IPS-11a (cell line): Measurements from ENCODE around the gene UBA7.
"Not testable (repeated sequence)": the region's sequence is repeated elsewhere in the genome, so short reads cannot be mapped to it uniquely, and the experiment has no call there.

ENCODE experiments used
- H3K4me3 ChIP-seq: one replicate; pipeline ENCODE4 v1.5.1; 2013; ENCODE audit warnings: low read depth, low read length, control low read depth

Gene UBA7

DNA sequence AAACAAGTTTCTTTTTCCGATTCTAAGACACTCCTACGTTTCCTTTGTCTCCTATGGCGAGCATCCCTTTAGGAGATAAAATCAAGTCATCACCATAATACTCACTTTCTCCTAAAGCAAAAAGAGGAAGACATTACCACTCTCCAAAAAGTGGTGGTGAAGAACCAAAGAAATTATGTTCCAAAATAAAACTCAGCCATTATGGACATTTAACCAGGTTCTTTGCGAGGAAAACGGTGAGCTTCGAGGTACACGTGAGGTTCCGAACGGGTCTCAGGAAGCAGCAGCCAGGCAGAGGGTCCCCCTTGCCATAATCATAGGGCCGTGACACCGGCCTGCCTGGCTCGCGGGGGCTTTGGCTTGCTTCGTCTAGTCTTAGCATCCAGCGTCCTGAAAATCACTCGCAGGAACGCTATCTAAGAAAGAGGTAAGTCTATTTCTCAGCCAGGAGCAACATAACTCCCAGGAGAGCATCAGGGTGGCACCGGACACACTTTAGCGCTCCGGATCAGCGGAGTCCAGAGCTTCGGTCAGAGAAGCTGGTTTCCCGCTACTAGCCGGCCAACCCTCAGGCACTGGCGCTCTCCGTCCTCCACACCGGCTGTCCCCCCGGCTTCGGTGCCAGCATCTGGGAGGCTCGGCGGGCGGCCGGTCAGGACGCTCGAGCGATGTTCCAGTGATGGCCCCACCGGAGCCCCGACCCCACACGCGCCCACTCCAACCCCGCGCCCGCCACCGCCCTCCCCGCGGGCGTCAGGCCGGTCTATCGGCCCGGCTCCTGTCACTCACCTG, 28.0 kb downstream of the UBA7 start:
- peak overlapping the region; percentile 82 for H3K4me3 ChIP-seq

DNA sequence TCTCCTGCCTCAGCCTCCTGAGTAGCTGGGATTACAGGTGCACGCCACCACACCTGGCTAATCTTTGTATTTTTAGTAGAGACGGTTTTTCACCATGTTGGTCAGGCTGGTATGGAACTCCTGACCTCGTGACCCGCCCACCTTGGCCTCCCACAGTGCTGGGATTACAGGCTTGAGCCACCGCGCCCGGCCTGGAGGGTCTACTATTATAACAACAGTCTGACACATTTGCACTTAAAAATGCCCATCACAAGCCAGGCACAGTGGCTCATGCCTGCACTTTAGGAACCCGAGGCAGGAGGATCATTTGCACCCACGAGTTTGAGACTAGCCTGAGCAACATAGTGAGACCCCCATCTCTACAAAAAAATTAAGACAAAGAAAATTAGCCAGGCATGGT, 31.5 kb downstream of the UBA7 start:
- H3K4me3 ChIP-seq: not testable (repeated sequence)

DNA sequence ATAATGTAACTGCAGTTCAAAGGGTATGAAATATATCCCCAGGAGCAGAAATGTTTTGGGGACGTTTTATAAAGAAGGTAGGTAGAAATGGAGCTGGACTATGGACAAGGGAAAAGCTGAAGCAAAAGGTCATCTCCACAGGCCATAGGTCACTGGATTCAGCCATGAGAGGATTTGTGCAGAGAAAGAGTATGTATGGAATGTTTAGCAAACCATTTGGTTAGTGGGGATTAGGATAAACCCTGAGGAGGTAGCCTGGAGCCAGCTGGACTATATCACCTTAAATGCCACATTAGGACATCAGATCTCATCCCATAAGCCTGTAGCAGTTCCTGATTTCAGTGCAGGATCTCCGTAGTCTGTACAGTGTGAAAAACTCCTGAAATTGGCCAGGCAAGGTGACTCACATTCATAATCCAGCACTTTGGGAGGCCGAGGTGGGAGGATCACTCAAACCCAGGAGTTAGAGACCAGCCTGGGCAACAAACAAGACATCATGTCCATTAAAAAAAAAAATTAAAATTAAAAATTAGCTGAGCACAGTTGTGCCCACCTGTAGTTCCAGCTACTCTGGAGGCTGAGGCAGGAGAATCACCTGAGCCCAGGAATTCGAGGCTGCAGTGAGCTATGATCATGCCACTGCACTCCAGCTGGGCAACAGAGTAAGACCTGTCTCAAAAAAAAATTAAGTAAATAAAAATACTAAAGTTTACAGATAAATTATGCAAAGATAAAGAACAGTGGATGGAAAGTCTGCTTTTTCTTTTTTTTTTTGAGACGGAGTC, 32.1 kb downstream of the UBA7 start:
- no peak overlapping the region for H3K4me3 ChIP-seq

DNA sequence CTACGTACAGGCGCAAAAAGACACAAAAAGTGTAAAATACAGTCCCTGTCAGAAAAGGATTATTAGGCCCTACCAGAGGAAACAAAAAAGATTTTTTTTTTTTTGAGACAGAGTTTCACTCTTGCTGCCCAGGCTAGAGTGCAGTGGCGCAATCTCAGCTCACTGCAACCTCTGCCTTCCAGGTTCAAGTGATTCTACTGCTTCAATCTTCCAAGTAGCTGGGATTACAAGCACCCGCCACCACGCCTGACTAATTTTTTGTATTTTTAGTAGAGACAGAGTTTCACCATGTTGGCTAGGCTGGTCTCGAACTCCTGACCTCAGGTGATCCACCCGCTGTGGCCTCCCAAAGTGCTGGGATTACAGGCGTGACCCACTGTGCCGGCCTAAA, 32.8 kb downstream of the UBA7 start:
- not testable (repeated sequence) for H3K4me3 ChIP-seq

DNA sequence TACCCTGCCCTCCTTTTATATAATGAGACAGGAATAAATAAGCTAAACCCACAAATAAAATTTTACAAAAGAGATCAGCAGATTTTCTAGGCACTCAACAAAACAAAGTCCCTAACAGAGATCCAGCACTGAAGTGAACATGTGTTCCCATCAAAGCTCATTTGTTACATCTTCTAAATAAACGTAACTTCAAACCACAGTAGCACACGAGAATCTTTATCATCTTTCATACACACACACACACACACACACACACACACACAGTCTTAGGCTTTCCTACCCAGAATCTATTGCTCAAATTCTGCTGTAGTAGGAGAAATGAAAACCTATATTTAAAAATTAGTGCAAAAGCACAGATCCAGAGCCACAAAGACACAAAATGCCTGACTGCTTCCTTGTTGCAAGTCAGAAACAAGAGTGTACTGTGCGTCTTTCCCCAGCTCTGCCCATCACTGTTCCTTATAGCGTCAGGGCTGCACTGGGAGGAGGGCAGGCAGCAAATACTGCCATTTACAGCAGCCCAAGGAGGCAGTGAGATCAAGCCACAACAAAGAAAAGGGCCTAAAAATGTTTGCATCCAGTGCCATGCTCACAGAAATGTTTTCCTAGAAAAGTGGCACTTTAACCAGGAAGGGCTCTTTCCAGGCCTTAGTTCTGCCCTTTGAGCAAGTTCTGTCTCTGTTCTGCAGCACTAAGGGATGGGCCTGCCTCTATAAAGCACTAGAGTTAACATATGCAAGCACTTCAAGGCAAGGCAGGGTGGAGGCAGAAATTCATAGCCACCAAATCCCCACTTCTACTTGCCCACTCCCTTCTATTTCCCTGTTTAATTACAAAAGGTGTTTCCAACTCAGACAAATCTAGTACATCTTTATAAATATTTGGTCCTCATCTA, 33.4 kb downstream of the UBA7 start:
- H3K4me3 ChIP-seq: no peak overlapping the region

DNA sequence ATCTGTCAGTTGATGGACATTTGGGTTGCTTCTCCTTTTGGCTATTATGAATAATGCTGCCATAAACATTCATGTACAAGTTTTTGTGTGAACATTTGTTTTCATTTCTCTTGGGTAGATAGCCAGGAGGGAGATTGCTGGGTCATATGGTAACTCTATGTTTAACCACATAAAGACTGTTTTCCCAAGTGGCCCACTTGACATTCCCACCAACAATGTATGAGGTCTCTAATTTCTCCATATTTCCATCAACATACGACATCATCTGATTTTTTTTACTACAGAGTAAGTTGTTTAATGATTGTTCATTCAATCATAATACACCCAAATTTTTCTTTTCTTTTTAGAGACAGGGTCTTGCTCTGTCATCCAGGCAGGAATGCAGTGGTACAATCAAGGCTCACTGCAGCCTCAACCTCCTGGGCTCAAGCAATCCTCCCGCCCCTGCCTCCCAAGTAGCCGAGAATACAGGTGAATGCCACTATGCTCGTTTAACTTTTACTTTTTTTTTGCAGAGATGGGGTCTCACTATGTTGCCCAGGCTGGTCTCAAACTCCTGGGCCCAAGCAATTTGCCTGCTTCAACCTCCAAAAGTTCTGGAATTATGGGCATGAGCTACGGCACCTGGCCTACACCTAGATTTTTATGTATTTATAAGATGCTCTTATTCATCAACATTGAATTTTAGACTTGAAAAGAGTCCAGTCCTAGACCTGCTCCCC, 34.2 kb downstream of the UBA7 start:
- H3K4me3 ChIP-seq: no peak overlapping the region

DNA sequence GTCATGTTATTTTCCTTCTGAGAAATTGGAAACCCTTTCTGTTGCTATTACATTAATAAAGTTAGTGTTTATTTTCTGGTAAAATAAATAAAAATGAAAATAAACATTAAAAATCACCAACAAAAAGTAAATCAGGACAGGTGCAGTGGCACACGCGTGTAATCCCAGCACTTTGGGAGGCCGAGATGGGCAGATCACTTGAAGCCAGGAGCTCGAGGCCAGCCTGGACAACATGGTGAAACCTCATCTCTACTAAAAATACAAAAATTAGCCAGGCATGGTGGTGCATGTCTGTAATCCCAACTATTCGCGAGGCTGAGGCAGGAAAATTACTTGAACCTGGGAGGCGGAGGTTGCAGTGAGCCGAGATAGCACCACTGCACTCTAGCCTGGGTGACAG, 37.7 kb downstream of the UBA7 start:
- H3K4me3 ChIP-seq: not testable (repeated sequence)

DNA sequence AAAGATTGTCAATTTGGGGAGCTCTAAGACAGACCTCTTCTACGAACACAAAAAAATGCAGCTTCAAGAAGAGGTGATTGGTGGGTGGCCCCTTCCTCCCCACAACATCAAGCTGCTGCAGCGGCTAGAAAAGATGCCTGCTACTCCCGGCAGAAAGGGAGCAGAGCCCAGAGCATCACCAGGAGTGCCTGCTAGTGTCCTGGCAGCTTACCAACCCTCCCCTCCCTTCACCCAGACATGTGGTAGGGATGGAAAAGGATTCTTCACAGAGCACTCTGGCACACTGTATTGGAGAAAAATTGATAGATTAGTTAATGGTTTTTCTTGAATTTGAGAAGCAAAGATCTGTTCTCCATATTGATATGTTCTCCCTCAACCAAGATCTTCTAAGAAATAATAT, 38.2 kb downstream of the UBA7 start:
- H3K4me3 ChIP-seq: no peak overlapping the region

DNA sequence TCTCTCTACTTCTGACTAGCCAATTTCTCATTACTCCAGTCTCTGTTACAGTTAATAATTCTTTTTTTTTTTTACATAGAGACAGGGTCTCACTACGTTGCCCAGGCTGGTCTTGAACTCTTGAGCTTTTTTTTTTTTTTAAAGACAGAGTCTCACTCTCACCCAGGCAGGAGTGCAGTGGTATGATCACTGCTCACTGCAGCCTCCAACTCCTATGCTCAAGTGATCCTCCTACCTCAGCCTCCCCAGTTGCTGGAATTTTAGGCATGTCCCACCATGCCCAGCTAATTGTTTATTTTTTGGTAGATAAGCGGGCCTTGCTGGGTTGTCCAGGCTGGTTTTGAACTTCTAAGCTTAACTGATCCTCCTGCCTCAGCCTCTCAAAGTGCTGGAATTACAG, 41.0 kb downstream of the UBA7 start:
- H3K4me3 ChIP-seq: no peak overlapping the region

DNA sequence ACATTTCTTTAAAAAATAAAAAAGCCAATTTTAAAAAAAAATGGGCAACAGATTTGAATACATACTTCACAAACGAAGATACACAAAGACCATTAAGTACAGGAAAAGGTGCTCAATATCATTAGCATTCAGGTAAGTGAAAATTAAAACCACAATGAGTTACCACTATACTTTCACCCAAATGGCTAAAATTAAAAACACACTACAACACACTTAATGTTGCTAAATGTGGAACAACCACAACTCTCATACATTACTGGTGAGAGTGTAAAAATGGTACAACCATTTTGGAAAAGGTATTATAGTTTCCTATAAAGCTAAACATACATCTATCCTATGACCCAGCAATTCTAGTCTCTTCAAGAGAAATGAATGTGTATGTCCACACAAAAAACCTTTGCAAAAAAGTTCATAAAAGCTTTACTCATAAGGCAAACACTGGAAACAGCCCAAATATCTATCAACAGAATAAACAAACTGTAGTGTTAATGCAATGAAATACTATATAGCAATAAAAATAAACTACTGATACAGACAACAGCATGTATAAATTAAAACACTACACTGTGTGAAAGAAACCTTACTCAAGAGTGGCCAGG, 42.3 kb downstream of the UBA7 start:
- H3K4me3 ChIP-seq: no peak overlapping the region

DNA sequence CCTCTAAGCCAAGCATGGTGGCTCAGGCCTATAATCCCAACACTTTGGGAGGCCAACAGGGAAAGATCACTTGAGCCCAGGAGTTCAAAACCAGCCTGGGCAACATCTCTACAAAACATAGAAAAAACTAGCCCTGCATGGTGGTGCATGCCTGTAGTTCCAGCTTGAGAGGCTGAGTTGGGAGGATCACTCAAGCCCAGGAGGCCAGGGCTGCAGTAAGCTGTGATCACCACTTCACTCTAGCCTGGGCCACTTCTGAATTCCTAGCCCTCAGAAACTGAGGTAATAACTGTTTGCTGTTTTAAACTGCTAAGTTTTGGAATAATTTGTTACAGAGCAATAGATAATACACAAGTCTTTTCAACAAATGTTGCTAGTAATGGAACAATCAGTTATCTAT, 43.8 kb downstream of the UBA7 start:
- no peak overlapping the region for H3K4me3 ChIP-seq

DNA sequence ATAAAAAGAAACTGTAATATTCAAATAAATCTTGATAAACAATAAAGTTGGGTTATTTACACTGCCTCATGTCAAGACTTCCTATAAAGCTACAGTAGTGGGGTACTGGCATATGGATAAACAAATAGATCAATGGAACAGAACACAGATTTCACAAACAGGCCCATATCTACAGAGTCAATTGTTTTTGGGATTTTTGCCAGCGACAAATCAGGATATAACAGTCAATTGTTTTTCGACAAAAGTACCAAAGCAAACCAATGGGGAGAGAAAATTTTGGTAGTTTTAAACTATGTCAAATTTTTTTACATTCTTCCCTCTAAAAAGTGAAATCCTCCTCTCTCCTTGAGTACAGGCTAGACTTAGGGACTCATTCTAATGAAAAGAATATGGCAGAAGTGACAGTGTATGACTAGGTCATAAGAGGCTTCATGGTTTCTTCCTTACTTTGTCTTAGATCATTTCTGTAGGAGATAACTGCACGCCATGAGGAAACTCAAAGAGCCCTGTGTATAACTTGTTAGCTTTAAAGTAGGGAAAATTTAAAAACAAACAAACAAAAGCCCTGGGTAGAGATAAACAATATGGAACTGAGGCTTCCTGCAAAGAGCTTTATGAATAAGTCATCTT, 44.4 kb downstream of the UBA7 start:
- no peak overlapping the region for H3K4me3 ChIP-seq

DNA sequence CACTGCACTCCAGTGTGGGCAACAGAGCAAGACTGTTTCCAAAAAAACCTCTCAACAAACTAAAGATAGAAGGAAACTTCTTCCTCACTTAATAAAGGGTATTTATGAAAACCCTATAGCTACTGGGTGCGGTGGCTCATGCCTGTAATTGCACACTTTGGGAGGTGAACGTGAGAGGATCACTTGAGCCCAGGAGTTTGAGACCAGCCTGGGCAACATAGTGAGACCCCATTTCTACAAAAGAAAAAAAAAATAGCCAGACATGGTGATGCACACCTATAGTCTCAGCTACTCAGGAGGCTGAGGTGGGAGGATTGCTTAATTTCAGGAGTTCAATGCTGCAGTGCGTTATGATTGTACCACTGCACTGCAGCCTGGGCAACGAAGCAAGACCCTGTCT, 49.8 kb downstream of the UBA7 start:
- no peak overlapping the region for H3K4me3 ChIP-seq

DNA sequence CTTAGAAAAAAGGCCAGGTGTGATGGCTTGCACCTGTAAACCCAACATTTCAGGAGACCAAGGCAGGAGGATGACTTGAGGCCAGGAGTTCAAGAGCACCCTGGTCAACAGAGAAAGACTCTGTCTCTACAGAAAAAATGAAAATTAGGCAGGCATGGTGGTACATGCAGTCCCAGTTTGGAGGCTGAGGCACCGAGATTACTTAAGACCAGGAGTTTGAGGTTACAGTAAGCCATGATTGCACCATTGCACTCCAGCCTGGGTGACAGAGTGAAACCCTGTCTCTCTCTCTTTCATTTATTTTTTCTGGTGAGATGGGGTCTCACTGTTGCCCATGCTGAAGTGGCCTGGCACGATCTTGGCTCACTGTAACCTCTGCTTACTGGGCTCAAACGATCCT, 52.1 kb downstream of the UBA7 start:
- H3K4me3 ChIP-seq: no peak overlapping the region

DNA sequence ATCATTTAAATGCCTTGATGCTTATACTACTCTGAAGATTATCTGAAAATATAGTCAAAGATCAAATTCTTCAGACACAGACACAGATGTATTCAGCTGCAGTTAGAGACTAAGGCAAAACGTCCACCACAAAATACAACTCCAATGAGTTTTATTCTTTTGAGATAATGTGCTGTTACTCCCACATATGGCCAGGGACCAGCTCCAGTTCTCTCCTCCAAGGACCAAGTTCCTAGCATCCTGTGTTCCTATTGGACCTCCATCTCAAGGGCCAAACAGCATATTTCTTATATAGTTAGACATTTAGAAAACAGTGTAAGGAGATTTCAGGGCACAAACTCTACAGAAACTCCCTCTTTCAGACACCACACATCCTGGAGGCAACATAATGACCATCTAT, 54.5 kb downstream of the UBA7 start:
- H3K4me3 ChIP-seq: no peak overlapping the region

DNA sequence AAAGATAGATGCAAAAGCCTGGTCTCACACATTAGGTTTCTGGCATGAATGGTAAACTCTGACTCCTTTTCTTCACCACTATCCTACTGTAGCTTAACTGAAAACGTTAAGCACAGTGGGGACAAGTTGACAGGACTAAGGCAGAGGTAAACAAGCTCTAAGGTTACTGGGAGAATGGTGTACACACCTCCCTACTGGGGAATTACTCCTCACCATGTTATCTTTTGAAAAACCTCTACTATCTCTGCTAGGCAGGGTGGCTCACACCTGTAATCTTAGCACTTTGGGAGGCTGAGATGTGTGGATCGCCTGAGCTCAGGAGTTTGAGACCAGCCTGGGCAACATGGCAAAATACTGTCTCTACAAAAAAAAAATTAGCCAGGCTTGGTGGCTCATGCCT, 56.6 kb downstream of the UBA7 start:
- no peak overlapping the region for H3K4me3 ChIP-seq

DNA sequence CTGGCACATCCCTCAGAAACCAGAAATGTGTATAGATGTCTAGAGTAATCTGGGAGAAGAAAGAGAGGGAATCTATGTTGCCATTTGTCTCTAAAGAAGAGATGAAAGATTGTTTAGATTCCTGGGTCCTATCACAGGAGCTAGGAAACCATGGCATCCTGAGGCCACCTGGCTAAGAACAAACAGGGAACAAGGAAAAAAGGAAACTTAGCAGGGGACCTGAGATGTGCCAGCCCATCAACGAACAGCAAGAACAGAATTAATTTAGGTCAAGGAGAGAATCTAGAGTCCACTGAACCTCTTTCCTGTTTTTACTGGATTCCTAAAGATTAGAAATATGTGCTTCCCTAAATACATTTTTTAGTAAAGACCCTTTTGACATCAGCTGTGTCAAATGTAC, 57.7 kb downstream of the UBA7 start:
- no peak overlapping the region for H3K4me3 ChIP-seq
